K562 (cell line): ENCODE measurements around the gene PLEKHN1. TPM values are rescaled to one million over a fixed set of nuclear protein-coding genes. Genes with fewer than 3 reads are reported as not detected.

Source experiments
- ARID3B ChIP-seq: fragments of 250-450 bp; sonication (Bioruptor Pico); IDR thresholded peaks from 2 replicates; pipeline ENCODE4 v1.4.0; 2020; ENCODE audit warnings: borderline replicate concordance
- ATF1 ChIP-seq, 2 experiments: fragments of 450-650 bp in 1 of 2; IDR thresholded peaks; 2 replicates each; pipeline ENCODE4 v1.6.1; 2016; ENCODE audit warnings: missing compliant biosample characterization in 1 of 2, missing genetic modification characterization in 1 of 2
- CBX3 ChIP-seq, 2 experiments: IDR thresholded peaks; 1 replicate in 1 of 2; 2 replicates in 1 of 2; pipeline ENCODE4 v1.6.1; 2012; ENCODE audit warnings: inconsistent platforms in 2 of 2, low read length in 2 of 2, borderline replicate concordance in 1 of 2, control low read depth in 1 of 2
- CHCHD3 ChIP-seq: fragments of 250-450 bp; sonication (Bioruptor Pico); IDR thresholded peaks from 2 replicates; pipeline ENCODE4 v2.1.2; 2022; ENCODE audit warnings: mild to moderate bottlenecking
- CHD2 ChIP-seq: IDR thresholded peaks from 2 replicates; pipeline ENCODE4 v1.6.1; 2011; ENCODE audit warnings: low read depth, low read length
- E2F5 ChIP-seq: sonication (generic); formaldehyde crosslinking; IDR thresholded peaks from 2 replicates; pipeline ENCODE4 v1.8.0; 2022; ENCODE audit warnings: mild to moderate bottlenecking, missing genetic modification reagents
- KAT8 ChIP-seq: fragments of 450-650 bp; IDR thresholded peaks from 2 replicates; pipeline ENCODE4 v1.6.1; 2016; ENCODE audit warnings: low read depth, mild to moderate bottlenecking
- MED1 ChIP-seq: sonication (generic); formaldehyde crosslinking; IDR thresholded peaks from 2 replicates; pipeline ENCODE4 v1.8.1; 2023; ENCODE audit warnings: missing genetic modification reagents, borderline replicate concordance
- MYNN ChIP-seq, 2 experiments: sonication (generic); formaldehyde crosslinking in 1 of 2; IDR thresholded peaks; 2 replicates each; pipeline versions ENCODE4 v1.5.0 to v1.6.1; 2016 to 2020; ENCODE audit warnings: antibody characterized with exemption in 1 of 2, missing genetic modification reagents in 1 of 2
- POLR2A ChIP-seq: fragments of 450-650 bp; conservative IDR thresholded peaks from 2 replicates; pipeline ENCODE4 v1.6.1; 2016
- POLR2AphosphoS2 ChIP-seq: IDR thresholded peaks from 2 replicates; pipeline ENCODE4 v1.6.1; 2012; ENCODE audit warnings: low read length, improper control_type of control experiment
- POLR3G ChIP-seq: IDR thresholded peaks from 2 replicates; pipeline ENCODE4 v1.6.1; 2011; ENCODE audit not compliant: insufficient read length, insufficient replicate concordance; ENCODE audit errors: extremely low read depth
- PURB ChIP-seq: sonication (generic); formaldehyde crosslinking; IDR thresholded peaks from 2 replicates; pipeline ENCODE4 v1.9.0; 2021; ENCODE audit warnings: low read depth, mild to moderate bottlenecking, missing genetic modification reagents
- SMARCC2 ChIP-seq: fragments of 450-650 bp; IDR thresholded peaks from 2 replicates; pipeline ENCODE4 v1.6.1; 2017; ENCODE audit warnings: antibody characterized with exemption, moderate library complexity, mild to moderate bottlenecking, low read depth
- SNIP1 ChIP-seq: fragments of 450-650 bp; IDR thresholded peaks from 2 replicates; pipeline ENCODE4 v1.7.1; 2017; ENCODE audit warnings: low read depth, mild to moderate bottlenecking
- ZNF717 ChIP-seq: fragments of 250-450 bp; sonication (Bioruptor Pico); IDR thresholded peaks from 2 replicates; pipeline ENCODE4 v1.5.0; 2021
- ZSCAN32 ChIP-seq: fragments of 450-650 bp; formaldehyde crosslinking; IDR thresholded peaks from 2 replicates; pipeline ENCODE4 v1.4.0; 2020; ENCODE audit warnings: mild to moderate bottlenecking, moderate library complexity
- polyA plus RNA-seq, 8 experiments: library from polyadenylated mRNA; depleted of rRNA in 4 of 8; stranded (reverse) in 5 of 8; unstranded in 3 of 8; fragments of >200 nt; fragmentation: Nextera tagmentation in 2 of 8; fragmentation: Illumina TruSeq in 1 of 8; extraction: Ambion mirVana in 2 of 8; extraction: Trizol in 1 of 8; gene quantifications; 2 replicates each; pipeline versions ENCODE4 v1.2.1 to v1.2.3, GENCODE V29; 2011 to 2014; ENCODE audit warnings: inconsistent platforms in 1 of 8, missing spikeins in 1 of 8
- total RNA-seq, 7 experiments: library from RNA; depleted of rRNA in 6 of 7; stranded (reverse); fragments of >200 nt in 6 of 7; fragmentation: Illumina TruSeq in 2 of 7; extraction: Trizol in 2 of 7; gene quantifications; 2 replicates each; pipeline versions ENCODE4 v1.2.1 to v1.2.3, GENCODE V29; 2011 to 2021; ENCODE audit warnings: low replicate concordance in 1 of 7
- TF ChIP-seq, protein P1 (sequence below): fragments of 250-450 bp; sonication (Bioruptor Pico); IDR thresholded peaks from 2 replicates; pipeline ENCODE4 v1.5.0; 2020; ENCODE audit warnings: mild to moderate bottlenecking, borderline replicate concordance
- TF ChIP-seq, protein P2 (sequence below): fragments of 200-400 bp; formaldehyde crosslinking; IDR thresholded peaks from 2 replicates; pipeline ENCODE4 v1.6.1; 2017; ENCODE audit warnings: mild to moderate bottlenecking, low read depth, low read length, moderate library complexity
- TF ChIP-seq, protein P3 (sequence below), 2 experiments: IDR thresholded peaks; 2 replicates each; pipeline ENCODE4 v1.6.1; 2011; ENCODE audit warnings: borderline replicate concordance in 1 of 2, control low read depth in 1 of 2, low read depth in 1 of 2, low read length in 1 of 2, mild to moderate bottlenecking in 1 of 2, mixed read lengths in 1 of 2, moderate library complexity in 1 of 2; ENCODE audit not compliant: insufficient read depth in 1 of 2, insufficient read length in 1 of 2, poor library complexity in 1 of 2, severe bottlenecking in 1 of 2; ENCODE audit errors: extremely low read depth in 1 of 2

Gene PLEKHN1
- total and polyA plus RNA-seq, 9 of the 15 experiments (the other 6 are each of a cell fraction or from before 2014, with no cell fraction given), result 0.07 to 1.5 (median 0.13) TPM; not detected in 2

- TF ChIP-seq E2F5 (CRISPR knock-in tag) (no peak), PURB (CRISPR knock-in tag) (no peak), POLR3G (no peak), ZSCAN32 (CRISPR knock-in tag) (no peak), ZNF717 (CRISPR knock-in tag) (no peak), SMARCC2 (no peak), MED1 (no peak), SNIP1 (no peak), POLR2A (peak; percentile 79), ARID3B (no peak), KAT8 (no peak), CHD2 (peak; percentile 37), ATF1 (CRISPR knock-in tag; IDR thresholded peaks at IDR 0.05) (no peak), ATF1 (tag; IDR thresholded peaks at IDR 0.05) (peak; percentile 62), CHCHD3 (no peak), CBX3 (IDR thresholded peaks at IDR 0.05; ENCODE audit: borderline replicate concordance in 1 of 2, low read length in 2 of 2) (no peak), POLR2AphosphoS2 (peak; percentile 88), MYNN (IDR thresholded peaks at IDR 0.05) (peak; percentile 60; the same call in 1 of the 2 replicates), MYNN (CRISPR knock-in tag; IDR thresholded peaks at IDR 0.05) (no peak)
- TF ChIP-seq, protein P1, sequence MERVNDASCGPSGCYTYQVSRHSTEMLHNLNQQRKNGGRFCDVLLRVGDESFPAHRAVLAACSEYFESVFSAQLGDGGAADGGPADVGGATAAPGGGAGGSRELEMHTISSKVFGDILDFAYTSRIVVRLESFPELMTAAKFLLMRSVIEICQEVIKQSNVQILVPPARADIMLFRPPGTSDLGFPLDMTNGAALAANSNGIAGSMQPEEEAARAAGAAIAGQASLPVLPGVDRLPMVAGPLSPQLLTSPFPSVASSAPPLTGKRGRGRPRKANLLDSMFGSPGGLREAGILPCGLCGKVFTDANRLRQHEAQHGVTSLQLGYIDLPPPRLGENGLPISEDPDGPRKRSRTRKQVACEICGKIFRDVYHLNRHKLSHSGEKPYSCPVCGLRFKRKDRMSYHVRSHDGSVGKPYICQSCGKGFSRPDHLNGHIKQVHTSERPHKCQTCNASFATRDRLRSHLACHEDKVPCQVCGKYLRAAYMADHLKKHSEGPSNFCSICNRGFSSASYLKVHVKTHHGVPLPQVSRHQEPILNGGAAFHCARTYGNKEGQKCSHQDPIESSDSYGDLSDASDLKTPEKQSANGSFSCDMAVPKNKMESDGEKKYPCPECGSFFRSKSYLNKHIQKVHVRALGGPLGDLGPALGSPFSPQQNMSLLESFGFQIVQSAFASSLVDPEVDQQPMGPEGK (CRISPR knock-in tag), result no peak
- TF ChIP-seq, protein P2, sequence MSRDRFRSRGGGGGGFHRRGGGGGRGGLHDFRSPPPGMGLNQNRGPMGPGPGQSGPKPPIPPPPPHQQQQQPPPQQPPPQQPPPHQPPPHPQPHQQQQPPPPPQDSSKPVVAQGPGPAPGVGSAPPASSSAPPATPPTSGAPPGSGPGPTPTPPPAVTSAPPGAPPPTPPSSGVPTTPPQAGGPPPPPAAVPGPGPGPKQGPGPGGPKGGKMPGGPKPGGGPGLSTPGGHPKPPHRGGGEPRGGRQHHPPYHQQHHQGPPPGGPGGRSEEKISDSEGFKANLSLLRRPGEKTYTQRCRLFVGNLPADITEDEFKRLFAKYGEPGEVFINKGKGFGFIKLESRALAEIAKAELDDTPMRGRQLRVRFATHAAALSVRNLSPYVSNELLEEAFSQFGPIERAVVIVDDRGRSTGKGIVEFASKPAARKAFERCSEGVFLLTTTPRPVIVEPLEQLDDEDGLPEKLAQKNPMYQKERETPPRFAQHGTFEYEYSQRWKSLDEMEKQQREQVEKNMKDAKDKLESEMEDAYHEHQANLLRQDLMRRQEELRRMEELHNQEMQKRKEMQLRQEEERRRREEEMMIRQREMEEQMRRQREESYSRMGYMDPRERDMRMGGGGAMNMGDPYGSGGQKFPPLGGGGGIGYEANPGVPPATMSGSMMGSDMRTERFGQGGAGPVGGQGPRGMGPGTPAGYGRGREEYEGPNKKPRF, result no peak
- TF ChIP-seq, protein P3, sequence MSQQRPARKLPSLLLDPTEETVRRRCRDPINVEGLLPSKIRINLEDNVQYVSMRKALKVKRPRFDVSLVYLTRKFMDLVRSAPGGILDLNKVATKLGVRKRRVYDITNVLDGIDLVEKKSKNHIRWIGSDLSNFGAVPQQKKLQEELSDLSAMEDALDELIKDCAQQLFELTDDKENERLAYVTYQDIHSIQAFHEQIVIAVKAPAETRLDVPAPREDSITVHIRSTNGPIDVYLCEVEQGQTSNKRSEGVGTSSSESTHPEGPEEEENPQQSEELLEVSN (IDR thresholded peaks at IDR 0.05; ENCODE audit: borderline replicate concordance in 1 of 2, extremely low read depth in 1 of 2, insufficient read depth in 1 of 2, insufficient read length in 1 of 2, low read depth in 1 of 2, low read length in 1 of 2, poor library complexity in 1 of 2, severe bottlenecking in 1 of 2), result no peak
Observed at GRCh38 chr1:942864-943533, 23.3 kb upstream of the PLEKHN1 start (continued).
